Panc1 (cell line): ENCODE data around the gene TWSG1. TPM values are rescaled to one million over a fixed set of nuclear protein-coding genes. Genes with fewer than 3 reads are reported as not detected.

ENCODE experiments used
- ATAC-seq: fragments of 200-7000 bp; cut with Tn5 transposase; 2 replicates; pipeline ENCODE4 v1.9.1; 2020; ENCODE audit warnings: mild to moderate bottlenecking, moderate library complexity
- BruUV-seq: library from RNA; stranded (reverse); fragments of 400-500 nt; replicated peaks from 2 replicates; lab custom pipeline; 2021; lab: Mats Ljungman, UMichigan
- CTCF ChIA-PET: fragments of 300-600 bp; sonication (Branson Sonifier 250); formaldehyde crosslinking; loops from one replicate; lab custom pipeline; 2022; ENCODE audit warnings: antibody characterized with exemption; lab: Charles Lee
- POLR2A ChIA-PET: fragments of 300-600 bp; sonication (Branson Sonifier 250); formaldehyde crosslinking; loops from one replicate; lab custom pipeline; 2022; ENCODE audit warnings: antibody characterized with exemption; lab: Charles Lee
- DNase-seq: peaks from one replicate; pipeline ENCODE4 v3.0.0-alpha.2; 2010; ENCODE audit warnings: low read depth, low spot score
- H3K27ac ChIP-seq: 2 replicates; pipeline ENCODE4 v1.5.1; 2011; ENCODE audit warnings: mild to moderate bottlenecking, low read length, inconsistent platforms
- H3K27me3 ChIP-seq: fragments of 200-500 bp; sonication (Bioruptor generic); 2 replicates; pipeline ENCODE4 v1.6.0; 2014; ENCODE audit warnings: low read length, inconsistent platforms; ENCODE audit not compliant: control insufficient read depth, insufficient read depth
- H3K36me3 ChIP-seq: fragments of 200-500 bp; sonication (Bioruptor generic); 2 replicates; pipeline ENCODE4 v1.5.1; 2014; ENCODE audit warnings: inconsistent platforms, mild to moderate bottlenecking, low read length, moderate library complexity; ENCODE audit not compliant: control insufficient read depth, insufficient read depth
- H3K4me1 ChIP-seq: 2 replicates; pipeline ENCODE4 v1.5.1; 2011; ENCODE audit warnings: inconsistent platforms, mild to moderate bottlenecking, low read length, moderate library complexity; ENCODE audit not compliant: control insufficient read depth, insufficient read depth
- H3K4me3 ChIP-seq, 2 experiments: 2 replicates each; pipeline ENCODE4 v1.5.1; 2011 to 2012; ENCODE audit warnings: low read depth in 2 of 2, low read length in 2 of 2, mild to moderate bottlenecking in 2 of 2, inconsistent platforms in 1 of 2, moderate library complexity in 1 of 2
- H3K9me3 ChIP-seq: fragments of 200-500 bp; sonication (Bioruptor generic); 2 replicates; pipeline ENCODE4 v1.5.1; 2014; ENCODE audit warnings: low read depth, mild to moderate bottlenecking, inconsistent platforms, low read length, moderate library complexity; ENCODE audit not compliant: control insufficient read depth, insufficient read depth
- CTCF ChIP-seq: fragments of 450-650 bp; IDR thresholded peaks from 2 replicates; pipeline ENCODE4 v1.5.1; 2017; ENCODE audit warnings: mild to moderate bottlenecking
- POLR2AphosphoS5 ChIP-seq: IDR thresholded peaks from 2 replicates; pipeline ENCODE4 v1.6.1; 2012; ENCODE audit warnings: mild to moderate bottlenecking, low read depth, low read length, moderate library complexity
- REST ChIP-seq, 2 experiments: IDR thresholded peaks; 2 replicates each; pipeline ENCODE4 v1.6.1; 2011 to 2012; ENCODE audit warnings: low read depth in 2 of 2, control low read depth in 1 of 2, low read length in 1 of 2, mild to moderate bottlenecking in 1 of 2, moderate library complexity in 1 of 2; ENCODE audit not compliant: insufficient read depth in 1 of 2
- SIN3A ChIP-seq: IDR thresholded peaks from 2 replicates; pipeline ENCODE4 v1.6.1; 2012; ENCODE audit warnings: low read depth, mild to moderate bottlenecking, low read length, moderate library complexity, borderline replicate concordance; ENCODE audit not compliant: insufficient read depth
- TCF7L2 ChIP-seq: IDR thresholded peaks from 2 replicates; pipeline ENCODE4 v1.6.1; 2011; ENCODE audit warnings: mild to moderate bottlenecking, low read depth, low read length, inconsistent platforms
- in situ Hi-C: cut with HindIII; loops from 2 replicates; pipeline ENCODE4 v1.10.0; 2016; ENCODE audit warnings: low sequenced_read_pairs, low pct_unique_long_range_greater_than_20kb
- intact Hi-C: fragments of 100-400 bp; cut with micrococcal nuclease; formaldehyde crosslinking; loops from one replicate; pipeline ENCODE4 v1.10.0; 2022; ENCODE audit not compliant: unreplicated experiment
- total RNA-seq: library from RNA; stranded (reverse); gene quantifications from one replicate; pipeline ENCODE4 v1.2.1, GENCODE V29; 2021; ENCODE audit not compliant: unreplicated experiment

Gene TWSG1
- total RNA-seq, 1 experiment from 2014 or later = 54.1 TPM

DNA sequence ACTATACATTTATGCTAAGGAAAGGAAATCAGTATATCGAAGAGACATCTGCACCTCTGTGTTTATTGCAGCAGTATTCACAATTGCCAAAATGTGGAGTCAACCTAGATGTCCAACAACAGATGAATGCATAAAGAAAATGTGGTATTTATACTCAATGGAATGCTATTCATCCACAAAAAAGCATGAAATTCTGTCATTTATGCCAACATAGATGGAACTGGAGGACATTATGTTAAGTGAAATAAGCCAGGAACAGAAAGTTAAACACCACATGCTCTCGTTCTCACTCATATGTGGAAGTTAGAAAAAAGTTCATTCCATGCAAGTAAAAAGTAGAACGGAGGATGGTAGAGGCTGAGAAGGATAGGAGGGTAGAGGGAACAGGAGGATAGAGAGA lies 59.5 kb downstream of the TWSG1 start:
- Histone ChIP-seq H3K9me3 (peaks cover 4% of the 10 kb centered on the region; the same call in 1 of the 2 replicates), H3K36me3 (no peaks in the 10 kb centered on the region), H3K4me1 (no peaks in the 10 kb centered on the region), H3K4me3 (no peak overlapping the region), H3K27me3 (no peaks in the 10 kb centered on the region), H3K27ac (no peak overlapping the region)
- ATAC-seq (no peak), DNase-seq (no peak)
- ChIA-PET POLR2A (no interaction called here), CTCF (no interaction called here)
- in situ Hi-C loops = no loop called here
- no TSS peak for BruUV-seq
- intact Hi-C loops = no loop called here
- TF ChIP-seq TCF7L2 = no peak
- TF ChIP-seq REST (IDR thresholded peaks at IDR 0.05; ENCODE audit: insufficient read depth in 1 of 2, low read depth in 2 of 2, low read length in 1 of 2) = no peak
- TF ChIP-seq POLR2AphosphoS5 = no peak
- TF ChIP-seq SIN3A = no peak
- TF ChIP-seq CTCF = no peak

DNA sequence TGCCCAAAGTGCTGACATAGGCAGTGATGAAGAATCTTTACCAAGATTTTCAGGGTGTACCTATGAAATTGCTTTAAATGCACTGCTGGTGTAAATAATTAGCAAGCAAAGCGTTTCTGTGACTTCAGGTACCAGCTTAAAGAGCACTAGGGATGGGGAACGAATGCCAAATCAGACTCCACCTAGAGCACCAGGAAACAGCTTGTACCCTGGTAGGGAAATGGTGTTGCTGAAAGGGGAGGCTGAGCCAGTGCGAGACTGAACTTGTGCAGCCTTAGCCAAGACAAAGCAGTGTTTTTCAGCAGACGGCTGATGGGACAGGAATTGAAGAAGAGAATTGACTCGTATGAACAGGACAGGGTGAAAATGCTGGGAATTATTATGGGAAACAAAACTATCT lies 65.6 kb downstream of the TWSG1 start:
- DNase-seq = no peak
- intact Hi-C loops = no loop called here
- CTCF ChIA-PET = no interaction called here

More for the DNA sequence above, 65.6 kb downstream of the TWSG1 start:
- H3K9me3 ChIP-seq = no peaks in the 10 kb centered on the region
- TF ChIP-seq TCF7L2 = no peak
- TF ChIP-seq CTCF = no peak
- TF ChIP-seq POLR2AphosphoS5 = no peak
- H3K36me3 ChIP-seq = no peaks in the 10 kb centered on the region
- H3K27me3 ChIP-seq = no peaks in the 10 kb centered on the region
- POLR2A ChIA-PET = no interaction called here
- no peak for ATAC-seq
- in situ Hi-C loops = no loop called here
- no peaks in the 10 kb centered on the region for H3K4me1 ChIP-seq
- no peak overlapping the region for H3K4me3 ChIP-seq
- TSS peak; percentile 72 for BruUV-seq
- no peak overlapping the region for H3K27ac ChIP-seq
